Colonic mucosa (tissue), 4 donors: ENCODE data around the gene GPR157. TPM values are rescaled to one million over a fixed set of nuclear protein-coding genes. Genes with fewer than 3 reads are reported as not detected.

Experiments used
- DNase-seq: peaks from one replicate; pipeline ENCODE4 v3.0.0-alpha.2; 2020
- H3K27ac ChIP-seq: fragments of 200-600 bp; one replicate; pipeline ENCODE4 v1.8.0; 2021
- H3K27me3 ChIP-seq: fragments of 200-600 bp; one replicate; pipeline ENCODE4 v1.8.0; 2021
- H3K36me3 ChIP-seq: fragments of 200-600 bp; one replicate; pipeline ENCODE4 v1.8.0; 2021
- H3K4me1 ChIP-seq: fragments of 200-600 bp; one replicate; pipeline ENCODE4 v1.8.0; 2021; ENCODE audit warnings: mild to moderate bottlenecking
- H3K4me3 ChIP-seq: fragments of 200-600 bp; one replicate; pipeline ENCODE4 v1.8.0; 2021
- H3K9ac ChIP-seq, 2 donors: one replicate each; pipeline ENCODE4 v1.7.0; 2013; ENCODE audit warnings: control low read depth in 2 of 2, low read depth in 2 of 2, low read length in 2 of 2
- H3K9me3 ChIP-seq: fragments of 200-600 bp; one replicate; pipeline ENCODE4 v1.8.0; 2021
- CTCF ChIP-seq: fragments of 200-600 bp; IDR thresholded peaks from one replicate; pipeline ENCODE4 v1.8.0; 2022; ENCODE audit warnings: antibody characterized with exemption, mild to moderate bottlenecking
- intact Hi-C: fragments of 100-400 bp; cut with DNase I; formaldehyde crosslinking; loops from one replicate; pipeline ENCODE4 v1.14.1; 2022
- total RNA-seq, 2 donors: library from RNA; stranded (reverse); fragmentation: NEBNext Ultra II Directional in 1 of 2; extraction: Animal tissue kit (Norgen Biotek cat#: 25700) in 1 of 2; gene quantifications; one replicate each; pipeline ENCODE4 v1.2.1, GENCODE V29; 2021
- donor health status: healthy.
- donor health status: DM: no; HTN: no; CAD: no.
- donor health status: DM: no; HTN: no; CAD: no.

GPR157 gene
- total RNA-seq, 2 donors from 2014 or later = 12.2 to 15.9 TPM

GRCh38 chr1:9051379-9051778, 77.5 kb downstream of the GPR157 start:
- Histone ChIP-seq H3K9me3 (no peaks in the 10 kb centered on the region), H3K27ac (no peak overlapping the region), H3K27me3 (no peaks in the 10 kb centered on the region), H3K4me3 (no peak overlapping the region), H3K4me1 (peaks cover 4% of the 10 kb centered on the region), H3K36me3 (no peaks in the 10 kb centered on the region), H3K9ac (no peak overlapping the region)
- no peak for DNase-seq
- TF ChIP-seq CTCF = no peak
- intact Hi-C loops = no loop called here

- H3K9ac ChIP-seq = no peak overlapping the region
- intact Hi-C loops = no loop called here
- H3K4me3 ChIP-seq = no peak overlapping the region
- peaks cover 4% of the 10 kb centered on the region for H3K4me1 ChIP-seq
- no peaks in the 10 kb centered on the region for H3K36me3 ChIP-seq
- H3K27me3 ChIP-seq = no peaks in the 10 kb centered on the region
- no peak for DNase-seq
- H3K27ac ChIP-seq = no peak overlapping the region
- no peak for TF ChIP-seq CTCF
- H3K9me3 ChIP-seq = no peaks in the 10 kb centered on the region
These were observed 78.1 kb downstream of the GPR157 start for GRCh38 chr1:9050803-9051202.

Other genes starting within 250 kb of the GPR157 start
- gene CA6, start 183.2 kb downstream of the GPR157 start, total RNA-seq = not detected
- gene SLC2A7, start 102.7 kb downstream of the GPR157 start, total RNA-seq = not detected
- 1 to 10 TPM; 1.8 to 4.9 TPM for gene SLC2A5, start 59.5 kb downstream of the GPR157 start, total RNA-seq
- gene H6PD, start 105.7 kb upstream of the GPR157 start, total RNA-seq = 10 to 100 TPM; 20.8 to 24.7 TPM
- 10 to 100 TPM; 14.9 to 28.7 TPM for gene SPSB1, start 163.8 kb upstream of the GPR157 start, total RNA-seq